Fibroblast of pulmonary artery (primary cell): ENCODE measurements around the gene ZNF185.

Experiments
- DNase-seq: peaks from one replicate; pipeline ENCODE4 v3.0.0-alpha.2; 2010; ENCODE audit warnings: low read depth
- H3K4me3 ChIP-seq: replicated peaks from 2 replicates; pipeline ENCODE4 v1.5.1; 2011; ENCODE audit warnings: low read depth, mild to moderate bottlenecking, control low read depth, low read length, moderate library complexity
- CTCF ChIP-seq: IDR thresholded peaks from 2 replicates; pipeline ENCODE4 v1.5.1; 2011; ENCODE audit warnings: mild to moderate bottlenecking, control low read depth, low read length, inconsistent platforms; ENCODE audit errors: missing control alignments

Gene ZNF185

DNA sequence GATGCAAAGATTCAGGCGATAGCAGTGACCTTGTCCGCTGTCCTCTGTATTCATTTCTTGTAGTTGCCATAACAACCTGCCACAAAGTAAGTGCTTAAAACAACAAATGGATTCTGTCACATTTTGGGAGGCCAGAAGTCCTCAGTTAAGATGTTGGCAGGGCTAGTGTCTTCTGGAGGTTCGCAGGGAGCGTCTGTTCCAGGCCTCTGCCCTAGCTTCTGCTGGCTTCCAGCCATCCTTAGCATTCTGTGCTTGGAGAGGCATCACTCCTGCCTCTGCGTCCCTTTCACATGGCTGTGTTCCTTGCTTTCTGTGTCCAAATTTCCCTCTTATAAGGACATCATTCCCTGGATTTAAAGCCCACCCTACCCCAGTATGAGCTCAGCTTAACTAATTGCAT lies 31.5 kb upstream of the ZNF185 start:
- DNase-seq: no peak
- no peak for TF ChIP-seq CTCF
- H3K4me3 ChIP-seq: no peak overlapping the region

DNA sequence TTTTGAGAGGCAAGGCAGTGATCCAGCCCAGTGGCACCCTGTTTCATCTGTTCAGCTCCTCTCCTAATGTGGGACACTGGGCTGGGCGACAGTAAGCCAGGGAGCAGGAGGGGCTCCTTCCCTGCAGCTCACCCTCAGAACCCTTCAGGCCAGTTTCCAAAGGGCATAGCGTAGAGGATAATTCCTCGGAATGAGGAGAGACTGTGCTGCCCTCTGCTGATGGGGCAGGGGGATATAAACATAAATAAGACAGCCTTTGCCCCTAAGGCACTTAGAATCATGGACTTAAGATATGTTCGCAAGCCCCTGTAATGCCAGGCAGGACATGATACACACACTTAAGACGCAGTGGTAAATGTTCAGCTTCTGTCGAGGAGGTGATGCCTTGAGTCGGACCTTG lies 27.9 kb upstream of the ZNF185 start:
- H3K4me3 ChIP-seq: no peak overlapping the region
- no peak for TF ChIP-seq CTCF
- DNase-seq: no peak

DNA sequence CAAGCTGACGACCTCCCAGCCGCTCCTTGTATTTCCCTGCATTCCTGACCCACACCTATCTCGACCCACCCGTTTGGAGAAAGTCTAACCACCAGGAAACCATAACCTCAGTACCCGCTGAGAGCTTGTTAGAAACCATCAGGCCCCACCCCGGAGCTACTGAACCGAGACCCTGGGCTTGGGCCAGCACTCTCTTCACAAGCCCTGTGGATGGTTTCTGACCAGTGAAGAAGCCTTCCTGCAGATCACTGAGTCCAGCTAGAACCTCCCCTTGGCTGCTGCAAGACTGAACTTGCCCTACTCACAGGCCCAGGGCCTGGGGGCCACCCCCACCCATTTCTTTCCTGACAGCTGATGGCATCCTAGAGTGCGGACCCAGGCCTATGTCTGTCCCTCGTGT lies 26.6 kb upstream of the ZNF185 start:
- H3K4me3 ChIP-seq: no peak overlapping the region
- TF ChIP-seq CTCF: no peak
- DNase-seq: no peak

GRCh38 chrX:152872522-152872921 lies 25.3 kb upstream of the ZNF185 start:
- no peak for DNase-seq
- H3K4me3 ChIP-seq: no peak overlapping the region
- no peak for TF ChIP-seq CTCF

DNA sequence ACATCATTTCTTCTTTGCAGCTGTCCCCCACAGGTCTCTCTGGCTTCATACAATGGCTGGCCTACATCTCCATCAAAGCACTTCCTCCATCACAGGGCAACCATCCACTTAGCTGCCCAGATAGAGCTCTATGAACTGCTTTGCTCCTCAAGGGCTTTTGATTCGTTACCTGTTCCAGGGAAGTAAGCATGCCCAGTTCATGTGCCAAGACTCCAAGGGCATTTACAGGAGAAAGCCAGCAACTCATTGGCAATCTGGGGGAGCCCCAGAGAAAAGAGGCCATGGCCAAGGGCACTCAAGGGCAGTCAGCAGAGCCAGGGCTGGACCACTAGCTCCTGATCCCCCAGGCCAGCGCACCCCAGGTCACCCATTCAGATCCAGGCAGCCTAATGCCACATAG lies 24.5 kb upstream of the ZNF185 start:
- DNase-seq: no peak
- no peak for TF ChIP-seq CTCF
- no peak overlapping the region for H3K4me3 ChIP-seq

DNA sequence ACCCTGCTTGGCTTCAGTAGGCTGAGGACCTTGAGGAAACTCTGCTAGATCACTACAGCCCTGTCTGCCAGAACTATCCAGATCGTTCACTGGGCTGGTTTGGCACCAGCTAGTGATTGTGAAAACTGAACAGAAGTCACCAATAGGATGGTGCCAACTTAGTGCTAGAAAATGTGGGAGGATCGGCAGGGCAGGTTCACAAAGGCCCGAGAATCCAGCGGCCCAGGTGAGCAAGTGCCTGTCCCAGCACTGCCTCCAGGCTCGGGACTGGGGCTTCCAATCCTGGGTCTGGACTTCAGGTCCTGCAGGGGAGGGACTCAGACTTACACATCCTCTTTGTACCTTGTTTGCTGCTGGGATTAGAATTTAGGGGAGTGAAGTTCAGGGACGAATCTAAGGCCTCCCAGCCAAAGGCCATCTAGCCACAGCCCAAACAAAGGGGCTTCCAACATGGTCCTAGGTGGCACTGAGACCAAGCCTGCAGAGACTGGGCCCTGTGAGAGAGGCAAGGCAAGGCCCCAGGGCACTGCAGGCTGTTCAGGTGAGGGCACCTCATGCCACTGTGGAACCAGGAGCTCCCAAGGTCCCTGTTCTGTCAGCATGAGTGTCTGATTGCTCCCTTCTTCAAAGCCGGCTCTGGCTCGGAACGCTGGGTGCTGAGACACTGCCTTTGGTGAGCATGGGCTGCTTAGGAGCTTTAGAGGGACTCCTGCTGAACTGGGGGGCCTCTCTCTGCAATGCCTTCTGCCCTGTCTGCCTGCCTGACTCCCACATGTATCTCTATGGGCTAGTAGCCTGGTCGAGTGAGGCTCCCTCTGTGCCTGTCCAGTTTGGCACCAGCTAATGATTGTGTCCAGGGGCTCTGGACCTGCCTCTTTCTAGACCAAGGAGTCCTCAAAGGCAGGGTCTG lies 20.7 kb upstream of the ZNF185 start:
- no peak for DNase-seq
- TF ChIP-seq CTCF: no peak
- no peak overlapping the region for H3K4me3 ChIP-seq
